HepG2 (cell line): Measurements from ENCODE around the gene ST6GALNAC4. TPM values are rescaled to one million over a fixed set of nuclear protein-coding genes. Genes with fewer than 3 reads are reported as not detected.
A peak's percentile ranks its signal among the peaks of the same experiment; 100 is the strongest.

Source experiments
- BHLHE40 ChIP-seq: IDR thresholded peaks from 2 replicates; pipeline ENCODE4 v1.6.1; 2011; ENCODE audit warnings: low read length, improper control_type of control experiment
- FOXA3 ChIP-seq: IDR thresholded peaks from 2 replicates; pipeline ENCODE4 v1.6.1; 2016; ENCODE audit warnings: missing genetic modification reagents, missing compliant biosample characterization
- FOXK2 ChIP-seq: fragments of 450-650 bp; IDR thresholded peaks from 2 replicates; pipeline ENCODE4 v1.6.1; 2016
- HIVEP1 ChIP-seq: sonication (generic); formaldehyde crosslinking; IDR thresholded peaks from 2 replicates; pipeline ENCODE4 v1.4.0; 2020; ENCODE audit warnings: mild to moderate bottlenecking, missing genetic modification reagents
- HOXA5 ChIP-seq: sonication (generic); formaldehyde crosslinking; IDR thresholded peaks from 2 replicates; pipeline ENCODE4 v1.4.0; 2020; ENCODE audit warnings: missing genetic modification reagents
- NFE2 ChIP-seq: sonication (generic); formaldehyde crosslinking; IDR thresholded peaks from 2 replicates; pipeline ENCODE4 v1.4.0; 2020; ENCODE audit warnings: missing genetic modification reagents
- THAP9 ChIP-seq: sonication (generic); formaldehyde crosslinking; IDR thresholded peaks from 2 replicates; pipeline ENCODE4; 2020; ENCODE audit warnings: missing genetic modification reagents, mild to moderate bottlenecking, borderline replicate concordance
- ZBTB4 ChIP-seq: sonication (generic); formaldehyde crosslinking; IDR thresholded peaks from 2 replicates; pipeline ENCODE4 v1.4.0; 2020; ENCODE audit warnings: missing genetic modification reagents, mild to moderate bottlenecking, borderline replicate concordance
- ZC3H4 ChIP-seq: sonication (generic); formaldehyde crosslinking; IDR thresholded peaks from 2 replicates; pipeline ENCODE4 v1.4.0; 2020; ENCODE audit warnings: missing genetic modification reagents, borderline replicate concordance
- ZNF543 ChIP-seq: sonication (generic); formaldehyde crosslinking; IDR thresholded peaks from 2 replicates; pipeline ENCODE4 v1.4.0; 2020; ENCODE audit warnings: mild to moderate bottlenecking, missing genetic modification reagents
- ZNF576 ChIP-seq: sonication (generic); formaldehyde crosslinking; IDR thresholded peaks from 2 replicates; pipeline ENCODE4 v1.4.0; 2020; ENCODE audit warnings: mild to moderate bottlenecking, missing genetic modification reagents
- ZNF609 ChIP-seq: sonication (generic); formaldehyde crosslinking; IDR thresholded peaks from 2 replicates; pipeline ENCODE4 v1.4.0; 2020; ENCODE audit warnings: mild to moderate bottlenecking, missing genetic modification reagents, borderline replicate concordance
- ZNF687 ChIP-seq: sonication (generic); formaldehyde crosslinking; IDR thresholded peaks from 2 replicates; pipeline ENCODE4 v1.5.1; 2020; ENCODE audit warnings: mild to moderate bottlenecking, missing genetic modification reagents, moderate library complexity
- ZNF891 ChIP-seq: sonication (generic); formaldehyde crosslinking; IDR thresholded peaks from 2 replicates; pipeline ENCODE4 v1.5.0; 2020; ENCODE audit warnings: mild to moderate bottlenecking, missing genetic modification reagents
- polyA plus RNA-seq, 8 experiments: library from polyadenylated mRNA; depleted of rRNA in 3 of 8; stranded (reverse) in 7 of 8; unstranded in 1 of 8; fragments of >200 nt; fragmentation: Illumina TruSeq in 4 of 8; extraction: Trizol in 4 of 8; gene quantifications; 2 replicates each; pipeline versions ENCODE4 v1.2.1 to v1.2.3, GENCODE V29; 2011 to 2016; ENCODE audit warnings: low read depth in 4 of 8, missing spikeins in 1 of 8, mixed read lengths in 1 of 8; ENCODE audit not compliant: insufficient read depth in 1 of 8
- total RNA-seq, 5 experiments: library from RNA; depleted of rRNA; stranded (reverse); fragments of >200 nt; fragmentation: Illumina TruSeq; extraction: Trizol; gene quantifications; 2 replicates each; pipeline ENCODE4 v1.2.3, GENCODE V29; 2016; ENCODE audit warnings: low read depth in 1 of 5

The ST6GALNAC4 gene
- total and polyA plus RNA-seq, 2 of the 13 experiments (the other 11 are each of a cell fraction or from before 2014, with no cell fraction given) = 18.8 to 27.7 TPM

GRCh38 chr9:127897193-127897692 is 19.6 kb downstream of the ST6GALNAC4 start (continued):
- TF ChIP-seq ZBTB4 (CRISPR knock-in tag) (no peak), ZC3H4 (CRISPR knock-in tag) (no peak), THAP9 (no peak; the same call in 1 of the 2 replicates), ZNF543 (CRISPR knock-in tag) (no peak; the same call in 1 of the 2 replicates), FOXA3 (CRISPR knock-in tag) (peak; percentile 87), ZNF891 (CRISPR knock-in tag) (0 out of 2 replicates have a peak, but pooled peaks have one; percentile 18), FOXK2 (peak; percentile 59; the same call in 1 of the 2 replicates), ZNF576 (CRISPR knock-in tag) (no peak), ZNF687 (peak; percentile 71), ZNF609 (CRISPR knock-in tag) (peak; percentile 40; the same call in 1 of the 2 replicates), HIVEP1 (CRISPR knock-in tag) (peak; percentile 41; the same call in 1 of the 2 replicates), NFE2 (CRISPR knock-in tag) (no peak), BHLHE40 (no peak), HOXA5 (CRISPR knock-in tag) (no peak)
